Peyer's patch (tissue), 4 donors: ENCODE results near the gene PABPN1L. TPM values are rescaled to one million over a fixed set of nuclear protein-coding genes. Genes with fewer than 3 reads are reported as not detected.

ENCODE experiments used
- DNase-seq, 3 donors: peaks; one replicate each; pipeline ENCODE4 v3.0.0-alpha.2; 2017 to 2019
- H3K27ac ChIP-seq, 4 donors: fragments of 200-600 bp; sonication (generic); one replicate each; pipeline ENCODE4 v1.5.1; 2016 to 2019
- H3K27me3 ChIP-seq, 2 donors: fragments of 200-600 bp; sonication (generic); one replicate each; pipeline ENCODE4 v1.5.1; 2019
- H3K36me3 ChIP-seq, 3 donors: fragments of 200-600 bp; sonication (generic); one replicate each; pipeline ENCODE4 v1.5.1; 2016 to 2019
- H3K4me1 ChIP-seq, 4 donors: fragments of 200-600 bp; sonication (generic); one replicate each; pipeline ENCODE4 v1.5.1; 2016 to 2019
- H3K4me3 ChIP-seq, 4 donors: fragments of 200-600 bp; sonication (generic); 1 replicate in 3 of 4; 2 replicates in 1 of 4; pipeline ENCODE4 v1.5.1; 2016 to 2019; ENCODE audit warnings: mild to moderate bottlenecking in 1 of 4
- H3K9me3 ChIP-seq, 4 donors: fragments of 200-600 bp; sonication (generic); one replicate each; pipeline ENCODE4 v1.5.1; 2016 to 2019; ENCODE audit warnings: mild to moderate bottlenecking in 1 of 4
- CTCF ChIP-seq, 6 experiments: fragments of 450-650 bp in 4 of 6; fragments of 200-600 bp in 2 of 6; sonication (generic) in 1 of 6; IDR thresholded peaks; one replicate each; pipeline ENCODE4 v1.5.1; 2017 to 2019; ENCODE audit warnings: antibody characterized with exemption in 6 of 6, mild to moderate bottlenecking in 3 of 6, moderate library complexity in 1 of 6
- POLR2A ChIP-seq, 2 donors: fragments of 450-650 bp; IDR thresholded peaks; one replicate each; pipeline ENCODE4 v1.5.1; 2017; ENCODE audit warnings: antibody characterized with exemption in 2 of 2, mild to moderate bottlenecking in 2 of 2, moderate library complexity in 2 of 2
- total RNA-seq, 4 donors: library from RNA; depleted of rRNA; stranded (reverse); fragments of >200 nt; gene quantifications; one replicate each; pipeline ENCODE4 v1.1.0, GENCODE V29; 2016

PABPN1L gene
- total RNA-seq, 4 donors from 2014 or later: not detected

- Histone ChIP-seq H3K4me1 (peaks cover 0 to 5% (median 2%) of the 10 kb centered on the region in 4 donors), H3K9me3 (no peaks in the 10 kb centered on the region), H3K4me3 (no peak overlapping the region), H3K36me3 (no peaks in the 10 kb centered on the region), H3K27me3 (no peaks in the 10 kb centered on the region), H3K27ac (no peak overlapping the region)
- no peak for TF ChIP-seq CTCF (IDR thresholded peaks at IDR 0.05)
- no peak for TF ChIP-seq POLR2A (IDR thresholded peaks at IDR 0.05)
- peak in 1 of 3 donors; percentile 32 for DNase-seq
Measured at GRCh38 chr16:88867581-88868246, 1.3 kb upstream of the PABPN1L start.

- Histone ChIP-seq H3K36me3 (peaks cover 0 to 20% (median 0%) of the 10 kb centered on the region in 3 donors), H3K4me3 (no peak overlapping the region), H3K27ac (no peak overlapping the region), H3K4me1 (peaks cover 0 to 3% (median 0%) of the 10 kb centered on the region in 4 donors), H3K27me3 (no peaks in the 10 kb centered on the region), H3K9me3 (no peaks in the 10 kb centered on the region)
- TF ChIP-seq CTCF (IDR thresholded peaks at IDR 0.05): no peak
- no peak for TF ChIP-seq POLR2A (IDR thresholded peaks at IDR 0.05)
- DNase-seq: no peak
Measured at GRCh38 chr16:88865742-88866141, 718 bp downstream of the PABPN1L start.

- Histone ChIP-seq H3K4me3 (no peak overlapping the region), H3K36me3 (peaks cover 0 to 24% (median 0%) of the 10 kb centered on the region in 3 donors), H3K27ac (no peak overlapping the region), H3K4me1 (peaks cover 0 to under 1% (median 0%) of the 10 kb centered on the region in 4 donors), H3K9me3 (no peaks in the 10 kb centered on the region), H3K27me3 (no peaks in the 10 kb centered on the region)
- DNase-seq: no peak
- TF ChIP-seq POLR2A (IDR thresholded peaks at IDR 0.05) (no peak), CTCF (IDR thresholded peaks at IDR 0.05) (no peak)
Measured at GRCh38 chr16:88865310-88865709, 1.1 kb downstream of the PABPN1L start.

GRCh38 chr16:88864521-88864920 lies 1.9 kb downstream of the PABPN1L start:
- H3K27me3 ChIP-seq: no peaks in the 10 kb centered on the region
- DNase-seq: no peak
- H3K36me3 ChIP-seq: peaks cover 0 to 32% (median 0%) of the 10 kb centered on the region in 3 donors
- no peaks in the 10 kb centered on the region for H3K4me1 ChIP-seq
- TF ChIP-seq CTCF (IDR thresholded peaks at IDR 0.05): no peak
- no peak for TF ChIP-seq POLR2A (IDR thresholded peaks at IDR 0.05)
- H3K4me3 ChIP-seq: no peak overlapping the region
- H3K27ac ChIP-seq: no peak overlapping the region
- H3K9me3 ChIP-seq: no peaks in the 10 kb centered on the region

DNA sequence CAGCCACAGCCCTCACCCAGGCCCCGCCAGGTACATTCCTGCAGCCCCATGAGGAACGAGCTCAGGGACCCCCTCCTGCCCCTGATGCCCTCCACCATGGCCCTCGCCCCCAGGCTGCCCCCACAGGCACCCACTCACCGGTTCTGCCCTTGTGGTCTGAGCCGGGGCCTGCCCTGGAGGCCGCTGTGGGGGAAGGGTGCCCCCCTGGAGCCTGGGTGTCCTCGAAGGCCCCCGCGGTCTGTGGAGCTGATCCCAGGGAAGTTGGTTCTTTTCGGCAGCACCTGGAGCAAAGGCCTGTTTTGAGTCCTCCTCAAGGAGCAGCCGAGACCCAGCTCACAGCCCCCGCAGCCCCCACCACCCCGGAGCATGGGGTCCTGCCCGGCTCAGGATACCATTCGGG lies 2.4 kb downstream of the PABPN1L start:
- Histone ChIP-seq H3K27me3 (no peaks in the 10 kb centered on the region), H3K4me3 (no peak overlapping the region), H3K4me1 (no peaks in the 10 kb centered on the region), H3K36me3 (peaks cover 0 to 36% (median 0%) of the 10 kb centered on the region in 3 donors), H3K9me3 (no peaks in the 10 kb centered on the region), H3K27ac (no peak overlapping the region)
- no peak for TF ChIP-seq POLR2A (IDR thresholded peaks at IDR 0.05)
- no peak for TF ChIP-seq CTCF (IDR thresholded peaks at IDR 0.05)
- no peak for DNase-seq
